Esophagus squamous epithelium (tissue), 5 donors: ENCODE measurements around the gene VSIG2. TPM values are rescaled to one million over a fixed set of nuclear protein-coding genes. Genes with fewer than 3 reads are reported as not detected.

Source experiments
- DNase-seq: peaks from one replicate; lab custom pipeline; 2025; lab: John Stamatoyannopoulos, UW
- H3K27ac ChIP-seq, 4 donors: fragments of 200-600 bp; sonication (generic); one replicate each; pipeline ENCODE4 v1.5.1; 2016 to 2019; ENCODE audit warnings: mild to moderate bottlenecking in 1 of 4
- H3K27me3 ChIP-seq, 4 donors: fragments of 200-600 bp; sonication (generic); 1 replicate in 3 of 4; 2 replicates in 1 of 4; pipeline versions ENCODE4 v1.5.1 to v1.6.0; 2017 to 2021; ENCODE audit warnings: antibody characterized with exemption in 1 of 4
- H3K36me3 ChIP-seq, 3 donors: fragments of 200-600 bp; sonication (generic); one replicate each; pipeline ENCODE4 v1.5.1; 2016 to 2019
- H3K4me1 ChIP-seq, 3 donors: fragments of 200-600 bp; sonication (generic); one replicate each; pipeline ENCODE4 v1.5.1; 2017 to 2019
- H3K4me3 ChIP-seq, 4 donors: fragments of 200-600 bp; sonication (generic); 1 replicate in 3 of 4; 2 replicates in 1 of 4; pipeline ENCODE4 v1.5.1; 2016 to 2019; ENCODE audit warnings: mild to moderate bottlenecking in 2 of 4, moderate library complexity in 1 of 4
- H3K9me3 ChIP-seq, 3 donors: fragments of 200-600 bp; sonication (generic); one replicate each; pipeline ENCODE4 v1.5.1; 2016 to 2019
- POLR2A ChIP-seq, 4 donors: fragments of 450-650 bp; IDR thresholded peaks; one replicate each; pipeline ENCODE4 v1.6.1; 2017; ENCODE audit warnings: antibody characterized with exemption in 4 of 4, mild to moderate bottlenecking in 4 of 4, moderate library complexity in 3 of 4
- WGBS, 2 donors: methylation state at CpG; one replicate each; pipeline ENCODE4 v1.1.5; 2018; 5-methylcytosine and 5-hydroxymethylcytosine counted together
- intact Hi-C: fragments of 100-400 bp; cut with DNase I; formaldehyde crosslinking; loops from one replicate; pipeline ENCODE4 v1.15.0; 2022
- total RNA-seq, 4 donors: library from RNA; depleted of rRNA; stranded (reverse); fragments of >200 nt; gene quantifications; one replicate each; pipeline ENCODE4 v1.1.0, GENCODE V29; 2016
- TF ChIP-seq, protein P1 (sequence below), 6 experiments: fragments of 450-650 bp in 4 of 6; fragments of 200-600 bp in 2 of 6; sonication (generic) in 2 of 6; IDR thresholded peaks; one replicate each; pipeline ENCODE4 v1.5.1; 2016 to 2019; ENCODE audit warnings: antibody characterized with exemption in 6 of 6, mild to moderate bottlenecking in 4 of 6, moderate library complexity in 4 of 6
- donor health status: DM: yes; HTN: yes; CAD: no.

Gene VSIG2, protein sequence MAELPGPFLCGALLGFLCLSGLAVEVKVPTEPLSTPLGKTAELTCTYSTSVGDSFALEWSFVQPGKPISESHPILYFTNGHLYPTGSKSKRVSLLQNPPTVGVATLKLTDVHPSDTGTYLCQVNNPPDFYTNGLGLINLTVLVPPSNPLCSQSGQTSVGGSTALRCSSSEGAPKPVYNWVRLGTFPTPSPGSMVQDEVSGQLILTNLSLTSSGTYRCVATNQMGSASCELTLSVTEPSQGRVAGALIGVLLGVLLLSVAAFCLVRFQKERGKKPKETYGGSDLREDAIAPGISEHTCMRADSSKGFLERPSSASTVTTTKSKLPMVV
- 10 to 100 TPM in 1 of 4 donors, 1 to 10 TPM in 3; 5.1 to 10.2 (median 7.6) TPM for total RNA-seq

DNA sequence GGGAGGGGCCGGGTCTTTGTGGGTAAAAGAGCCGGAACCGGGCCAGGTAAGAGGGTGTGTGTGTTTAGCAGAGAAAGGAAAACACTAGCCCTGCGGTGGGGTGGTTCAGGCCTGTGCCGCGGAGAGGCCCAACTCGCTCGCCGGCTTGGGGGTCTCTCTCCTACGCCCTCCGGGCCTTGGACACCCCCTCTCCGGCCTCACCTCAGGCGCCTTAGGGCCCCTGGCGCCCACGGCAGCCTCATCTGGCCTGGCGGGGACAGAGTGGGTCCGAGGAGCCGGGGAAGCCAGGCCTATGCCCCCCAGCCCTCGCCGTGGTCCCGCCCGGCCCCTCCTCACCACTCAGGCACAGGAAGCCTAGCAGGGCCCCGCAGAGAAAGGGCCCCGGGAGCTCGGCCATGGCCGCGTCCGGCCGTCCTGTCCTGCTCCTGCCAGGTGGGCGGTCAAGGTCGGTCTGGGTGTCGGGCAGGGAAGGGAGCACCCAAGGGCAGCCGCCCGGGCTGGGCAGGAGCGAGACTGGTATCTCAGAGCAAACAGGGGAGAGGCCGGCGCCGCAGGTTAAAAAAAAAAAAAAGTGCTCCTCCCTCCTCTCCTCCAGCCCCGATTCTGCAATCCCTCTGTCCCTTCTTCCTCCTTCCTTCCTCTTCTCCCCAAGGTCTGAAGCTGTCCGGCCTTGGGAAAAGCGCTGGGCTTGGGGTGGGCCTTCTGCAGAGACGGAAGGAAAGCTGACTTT is at the start of gene VSIG2:
Gene VSIG2, minus strand, starts transcription at position 515 of the 730 bp plus-strand sequence. Its CDS starts 118 bp downstream, at position 397.
- intact Hi-C loops, result no loop called here
- Histone ChIP-seq H3K36me3 (peaks cover 0 to 5% (median 0%) of the 10 kb centered on the region in 3 donors), H3K4me3 (peak within 1 kb of the TSS; percentile 20 to 50 (median 38)), H3K4me1 (peaks cover 11 to 57% (median 25%) of the 10 kb centered on the region in 3 donors), H3K9me3 (no peaks in the 10 kb centered on the region), H3K27me3 (peaks cover 0 to 74% (median 1%) of the 10 kb centered on the region in 4 donors), H3K27ac (peak within 1 kb of the TSS; percentile 25 to 63 (median 46))
- 22 to 66% methylated on average over 3 to 18 of the region's 42 CpGs for WGBS, 2 donors
- no peak for DNase-seq
- TF ChIP-seq, protein P1, sequence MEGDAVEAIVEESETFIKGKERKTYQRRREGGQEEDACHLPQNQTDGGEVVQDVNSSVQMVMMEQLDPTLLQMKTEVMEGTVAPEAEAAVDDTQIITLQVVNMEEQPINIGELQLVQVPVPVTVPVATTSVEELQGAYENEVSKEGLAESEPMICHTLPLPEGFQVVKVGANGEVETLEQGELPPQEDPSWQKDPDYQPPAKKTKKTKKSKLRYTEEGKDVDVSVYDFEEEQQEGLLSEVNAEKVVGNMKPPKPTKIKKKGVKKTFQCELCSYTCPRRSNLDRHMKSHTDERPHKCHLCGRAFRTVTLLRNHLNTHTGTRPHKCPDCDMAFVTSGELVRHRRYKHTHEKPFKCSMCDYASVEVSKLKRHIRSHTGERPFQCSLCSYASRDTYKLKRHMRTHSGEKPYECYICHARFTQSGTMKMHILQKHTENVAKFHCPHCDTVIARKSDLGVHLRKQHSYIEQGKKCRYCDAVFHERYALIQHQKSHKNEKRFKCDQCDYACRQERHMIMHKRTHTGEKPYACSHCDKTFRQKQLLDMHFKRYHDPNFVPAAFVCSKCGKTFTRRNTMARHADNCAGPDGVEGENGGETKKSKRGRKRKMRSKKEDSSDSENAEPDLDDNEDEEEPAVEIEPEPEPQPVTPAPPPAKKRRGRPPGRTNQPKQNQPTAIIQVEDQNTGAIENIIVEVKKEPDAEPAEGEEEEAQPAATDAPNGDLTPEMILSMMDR (IDR thresholded peaks at IDR 0.05), result no peak
- no peak for TF ChIP-seq POLR2A (IDR thresholded peaks at IDR 0.05)

DNA sequence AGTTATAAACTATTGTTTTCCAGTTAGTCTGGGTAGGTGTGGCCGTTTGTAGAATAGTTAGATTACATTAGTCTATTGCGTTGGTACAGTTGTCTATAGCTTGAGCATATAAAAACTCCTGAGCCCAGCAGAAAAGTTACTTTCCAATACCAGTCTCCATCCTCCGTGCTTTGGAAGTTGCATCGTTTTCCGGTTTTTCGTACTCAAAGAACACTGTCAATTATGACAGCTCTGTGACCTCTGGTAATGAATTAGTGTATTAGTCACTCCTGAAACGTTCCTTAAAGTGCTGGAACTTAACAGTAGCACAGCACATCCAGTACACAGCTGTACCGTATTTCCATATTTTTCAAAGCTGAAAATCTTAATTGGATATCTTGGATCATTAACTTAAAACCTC is 49.0 kb upstream of the VSIG2 start:
- Histone ChIP-seq H3K27me3 (no peaks in the 10 kb centered on the region), H3K27ac (peak overlapping the region; percentile 95 to 99 (median 98)), H3K9me3 (no peaks in the 10 kb centered on the region), H3K4me3 (peak overlapping the region; percentile 88 to 99 (median 94)), H3K36me3 (peaks cover 0 to 7% (median 0%) of the 10 kb centered on the region in 3 donors), H3K4me1 (peaks cover 13 to 45% (median 20%) of the 10 kb centered on the region in 3 donors)
- no peak for TF ChIP-seq POLR2A (IDR thresholded peaks at IDR 0.05)
- TF ChIP-seq, protein P1 (IDR thresholded peaks at IDR 0.05), result no peak
- WGBS, 2 donors, result 3% methylated on average over 8 of the region's 8 CpGs
- intact Hi-C loops, result no loop called here
- no peak for DNase-seq

DNA sequence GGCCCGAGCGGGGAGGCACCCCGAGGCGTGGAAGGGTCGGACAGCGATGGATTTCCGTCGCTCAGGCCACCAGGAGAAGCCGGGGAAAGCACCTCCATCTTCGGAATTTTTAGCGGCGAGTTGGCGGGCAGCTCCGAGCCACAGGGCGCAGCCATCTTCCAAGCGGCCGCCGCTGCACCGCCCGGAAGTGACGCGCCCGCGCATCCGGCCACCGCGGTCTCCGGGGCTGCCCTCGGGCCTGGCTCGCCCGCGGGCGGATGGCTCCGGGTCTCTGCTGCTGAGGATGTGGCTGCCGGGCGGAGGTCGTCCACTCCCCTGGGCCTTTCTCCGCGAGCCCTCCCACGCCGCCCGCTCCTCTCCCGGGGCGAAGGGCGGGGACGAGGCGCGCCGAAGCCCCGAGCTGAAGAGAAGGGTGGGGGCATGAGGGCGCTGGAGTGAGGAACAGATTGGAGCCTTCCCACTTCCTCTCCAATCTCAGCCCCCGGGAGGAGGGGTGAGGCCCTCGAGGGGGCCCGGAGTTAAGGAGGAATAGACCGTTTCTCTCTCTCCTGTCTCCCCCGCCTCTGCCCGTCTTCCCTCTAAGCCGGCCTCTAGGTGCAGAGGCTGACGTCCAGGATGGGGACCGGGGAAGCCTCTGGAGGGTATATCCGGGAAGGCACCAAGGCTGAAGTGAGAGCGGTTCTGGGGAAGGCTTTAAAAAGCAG is 48.3 kb upstream of the VSIG2 start, which contains the start of gene MSANTD2:
Gene MSANTD2, minus strand, starts transcription at position 181 of the 704 bp plus-strand sequence. Its CDS starts 26 bp downstream, at position 155.
- peaks cover 13 to 45% (median 20%) of the 10 kb centered on the region in 3 donors for H3K4me1 ChIP-seq
- no peaks in the 10 kb centered on the region for H3K9me3 ChIP-seq
- peak within 1 kb of the TSS; percentile 88 to 99 (median 94) for H3K4me3 ChIP-seq
- DNase-seq, result peak; percentile 24
- H3K27ac ChIP-seq, result peak within 1 kb of the TSS; percentile 95 to 99 (median 98)
- 0% methylated on average over 10 to 11 of the region's 62 CpGs for WGBS, 2 donors
- no peaks in the 10 kb centered on the region for H3K27me3 ChIP-seq
- intact Hi-C loops, result no loop called here
- H3K36me3 ChIP-seq, result peaks cover 0 to under 1% (median 0%) of the 10 kb centered on the region in 3 donors
- TF ChIP-seq, protein P1 (IDR thresholded peaks at IDR 0.05), result peak in 2 of 6 experiments; percentile 7 to 8
- TF ChIP-seq POLR2A (IDR thresholded peaks at IDR 0.05), result peak in 2 of 4 donors; percentile 84 to 88

DNA sequence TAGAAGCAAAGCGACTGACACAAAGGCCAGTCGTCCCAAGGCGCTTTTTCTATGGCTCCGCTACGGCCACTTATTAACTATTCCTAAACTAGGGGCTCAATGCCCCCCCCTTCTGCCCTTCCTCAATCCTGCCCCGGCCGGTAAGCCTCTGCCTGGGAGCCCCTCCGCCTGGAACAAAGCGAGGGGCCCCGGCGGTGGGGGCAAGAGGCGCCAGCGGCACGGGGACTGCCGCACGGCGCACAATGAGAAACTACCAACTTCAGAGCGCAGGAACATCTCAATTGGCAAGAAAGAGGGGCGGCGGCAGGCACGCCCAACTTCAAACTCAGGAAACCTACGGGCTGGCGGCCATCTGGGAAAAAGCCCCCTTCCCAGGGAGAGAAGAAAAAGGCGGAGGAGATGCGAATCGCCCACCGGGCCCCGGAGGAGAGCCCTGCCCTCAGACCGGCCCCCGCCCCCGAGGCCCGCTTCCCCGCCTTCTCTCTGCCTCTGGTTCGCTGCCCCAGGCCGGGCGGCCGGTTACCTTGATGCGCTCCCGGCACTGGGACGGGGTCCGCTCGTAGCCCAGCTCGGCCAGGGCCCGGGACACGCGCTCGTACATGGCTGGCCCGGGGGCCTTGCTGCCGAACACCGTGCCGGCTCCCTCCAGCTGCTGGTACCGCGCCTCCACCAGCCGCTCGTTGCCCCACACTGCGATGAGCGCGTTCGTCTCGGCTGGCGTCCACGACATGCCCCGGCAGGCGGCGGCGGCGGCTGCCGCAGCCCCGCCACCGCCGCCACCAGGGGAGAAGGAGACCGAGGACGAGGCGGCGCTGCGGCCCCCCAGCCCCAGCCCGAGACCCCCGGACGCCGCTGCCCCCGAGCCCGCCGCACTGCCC is 47.5 kb upstream of the VSIG2 start:
- intact Hi-C loops, result no loop called here
- no peaks in the 10 kb centered on the region for H3K9me3 ChIP-seq
- no peak for DNase-seq
- H3K4me1 ChIP-seq, result peaks cover 13 to 45% (median 20%) of the 10 kb centered on the region in 3 donors
- H3K27me3 ChIP-seq, result no peaks in the 10 kb centered on the region
- H3K27ac ChIP-seq, result peak overlapping the region; percentile 95 to 99 (median 98)
- WGBS, 2 donors, result 0 to 1% methylated on average over 5 to 15 of the region's 83 CpGs
- TF ChIP-seq POLR2A (IDR thresholded peaks at IDR 0.05), result no peak
- peak overlapping the region; percentile 88 to 99 (median 94) for H3K4me3 ChIP-seq
- H3K36me3 ChIP-seq, result no peaks in the 10 kb centered on the region
